SU-DHL-6 (cell line): ENCODE measurements around the gene ENO1.

ENCODE experiments used
- H2AFZ ChIP-seq: fragments of 200-600 bp; sonication (generic); 2 replicates; pipeline ENCODE4 v1.6.1; 2014; ENCODE audit warnings: low read depth, mild to moderate bottlenecking, moderate library complexity, mixed read lengths, antibody characterized with exemption, low read length; ENCODE audit not compliant: severe bottlenecking
- H3F3A ChIP-seq: fragments of 200-600 bp; shearing (Covaris generic); 2 replicates; pipeline ENCODE4 v1.6.0; 2016; ENCODE audit warnings: antibody characterized with exemption, mild to moderate bottlenecking; ENCODE audit not compliant: insufficient read depth
- H3K27ac ChIP-seq: fragments of 200-600 bp; sonication (generic); 2 replicates; pipeline ENCODE4 v1.5.1; 2016; ENCODE audit warnings: low read depth, mild to moderate bottlenecking, low read length, moderate library complexity, mixed read lengths
- H3K27me3 ChIP-seq: fragments of 200-600 bp; sonication (generic), shearing (Covaris generic); 2 replicates; pipeline ENCODE4 v1.6.0; 2014; ENCODE audit warnings: mild to moderate bottlenecking, low read length
- H3K36me3 ChIP-seq: fragments of 200-600 bp; sonication (generic); 2 replicates; pipeline ENCODE4 v1.6.1; 2014; ENCODE audit warnings: mild to moderate bottlenecking, low read length, mixed read lengths
- H3K4me2 ChIP-seq: fragments of 300-600, 200-600 bp; shearing (Covaris generic), sonication (generic); 2 replicates; pipeline ENCODE4 v1.6.0; 2014; ENCODE audit warnings: low read length, low read depth, mild to moderate bottlenecking; ENCODE audit not compliant: poor library complexity, severe bottlenecking
- H3K4me3 ChIP-seq: fragments of 200-600 bp; sonication (generic); 2 replicates; pipeline ENCODE4 v1.5.1; 2014; ENCODE audit warnings: antibody characterized with exemption, low read length, mild to moderate bottlenecking, mixed read lengths; ENCODE audit not compliant: insufficient read depth, poor library complexity, severe bottlenecking
- H3K79me2 ChIP-seq: fragments of 200-600 bp; sonication (generic); 2 replicates; pipeline ENCODE4 v1.6.1; 2014; ENCODE audit warnings: mild to moderate bottlenecking, low read length, moderate library complexity; ENCODE audit not compliant: insufficient read depth
- H3K9ac ChIP-seq: fragments of 200-600 bp; sonication (generic); 2 replicates; pipeline ENCODE4 v1.7.0; 2014; ENCODE audit warnings: mild to moderate bottlenecking, low read length
- H3K9me2 ChIP-seq: fragments of 200-600 bp; sonication (generic); replicated peaks from 2 replicates; pipeline ENCODE4 v1.6.1; 2014; ENCODE audit warnings: low read length; ENCODE audit not compliant: insufficient read depth
- H3K9me3 ChIP-seq: fragments of 200-600 bp; sonication (generic); 2 replicates; pipeline ENCODE4 v1.6.1; 2014; ENCODE audit warnings: low read length, mixed read lengths; ENCODE audit not compliant: insufficient read depth
- H4K20me1 ChIP-seq: fragments of 200-600 bp; sonication (generic); 2 replicates; pipeline ENCODE4 v1.6.1; 2014; ENCODE audit warnings: low read depth, mild to moderate bottlenecking, antibody characterized with exemption, low read length, moderate library complexity, mixed read lengths
- EZH2phosphoT487 ChIP-seq: fragments of 200-600 bp; sonication (generic), shearing (Covaris generic); conservative IDR thresholded peaks from 2 replicates; pipeline ENCODE4 v1.6.1; 2018; ENCODE audit warnings: mild to moderate bottlenecking, antibody characterized with exemption, low read length, moderate library complexity, mixed read lengths
- TF ChIP-seq, protein P1 (sequence below): fragments of 200-600 bp; sonication (generic); IDR thresholded peaks from one replicate; pipeline ENCODE4 v1.5.1; 2017; ENCODE audit warnings: antibody characterized with exemption, mild to moderate bottlenecking, low read length, moderate library complexity; ENCODE audit not compliant: insufficient read depth, poor library complexity, severe bottlenecking

The ENO1 gene

DNA sequence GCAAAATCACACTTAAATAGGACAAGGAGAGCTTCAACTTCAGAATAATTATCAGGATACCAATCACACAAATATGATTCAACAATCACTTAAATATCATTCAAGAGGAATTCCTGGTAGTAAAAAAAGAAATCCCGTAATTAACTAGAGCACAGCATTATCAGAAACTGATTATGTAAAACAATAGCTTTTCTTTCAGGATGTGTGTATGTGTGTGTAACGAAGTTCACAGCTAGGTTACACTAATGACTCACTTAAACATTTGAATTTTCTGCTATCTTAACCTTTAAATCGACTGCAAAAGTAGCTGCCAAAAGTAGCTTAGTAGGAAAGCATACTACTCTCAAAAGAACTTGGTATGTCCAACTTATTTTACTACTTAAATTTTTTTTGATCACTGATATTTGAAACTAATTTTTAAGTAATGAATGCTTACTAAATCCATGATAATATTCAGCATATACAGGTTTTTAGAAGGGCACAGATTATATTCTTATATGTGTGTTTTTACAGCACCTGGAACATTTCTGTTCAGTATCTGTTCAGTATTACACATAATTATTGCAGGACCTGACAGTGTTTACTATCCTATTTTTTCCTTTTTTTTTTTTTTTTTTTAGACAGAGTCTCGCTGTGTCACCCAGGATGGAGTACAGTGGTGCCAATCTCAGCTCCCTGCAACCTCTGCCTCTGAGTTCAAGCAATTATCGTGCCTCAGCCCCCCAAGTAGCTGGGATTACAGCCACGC lies 65.3 kb downstream of the ENO1 start:
- Histone ChIP-seq H3K4me2 (no peak overlapping the region), H3K4me3 (no peak overlapping the region), H3K79me2 (no peaks in the 10 kb centered on the region; the same call in 1 of the 2 replicates), H3K27ac (no peak overlapping the region), H3F3A (peaks cover 3% of the 10 kb centered on the region; the same call in 1 of the 2 replicates), H3K9ac (no peak overlapping the region), H3K9me2 (no peaks in the 10 kb centered on the region), H3K9me3 (no peaks in the 10 kb centered on the region), H4K20me1 (peaks cover 16% of the 10 kb centered on the region), H2AFZ (no peak overlapping the region), H3K27me3 (no peaks in the 10 kb centered on the region), H3K36me3 (no peaks in the 10 kb centered on the region)
- TF ChIP-seq, protein P1, sequence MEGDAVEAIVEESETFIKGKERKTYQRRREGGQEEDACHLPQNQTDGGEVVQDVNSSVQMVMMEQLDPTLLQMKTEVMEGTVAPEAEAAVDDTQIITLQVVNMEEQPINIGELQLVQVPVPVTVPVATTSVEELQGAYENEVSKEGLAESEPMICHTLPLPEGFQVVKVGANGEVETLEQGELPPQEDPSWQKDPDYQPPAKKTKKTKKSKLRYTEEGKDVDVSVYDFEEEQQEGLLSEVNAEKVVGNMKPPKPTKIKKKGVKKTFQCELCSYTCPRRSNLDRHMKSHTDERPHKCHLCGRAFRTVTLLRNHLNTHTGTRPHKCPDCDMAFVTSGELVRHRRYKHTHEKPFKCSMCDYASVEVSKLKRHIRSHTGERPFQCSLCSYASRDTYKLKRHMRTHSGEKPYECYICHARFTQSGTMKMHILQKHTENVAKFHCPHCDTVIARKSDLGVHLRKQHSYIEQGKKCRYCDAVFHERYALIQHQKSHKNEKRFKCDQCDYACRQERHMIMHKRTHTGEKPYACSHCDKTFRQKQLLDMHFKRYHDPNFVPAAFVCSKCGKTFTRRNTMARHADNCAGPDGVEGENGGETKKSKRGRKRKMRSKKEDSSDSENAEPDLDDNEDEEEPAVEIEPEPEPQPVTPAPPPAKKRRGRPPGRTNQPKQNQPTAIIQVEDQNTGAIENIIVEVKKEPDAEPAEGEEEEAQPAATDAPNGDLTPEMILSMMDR, result no peak
- TF ChIP-seq EZH2phosphoT487, result no peak

DNA sequence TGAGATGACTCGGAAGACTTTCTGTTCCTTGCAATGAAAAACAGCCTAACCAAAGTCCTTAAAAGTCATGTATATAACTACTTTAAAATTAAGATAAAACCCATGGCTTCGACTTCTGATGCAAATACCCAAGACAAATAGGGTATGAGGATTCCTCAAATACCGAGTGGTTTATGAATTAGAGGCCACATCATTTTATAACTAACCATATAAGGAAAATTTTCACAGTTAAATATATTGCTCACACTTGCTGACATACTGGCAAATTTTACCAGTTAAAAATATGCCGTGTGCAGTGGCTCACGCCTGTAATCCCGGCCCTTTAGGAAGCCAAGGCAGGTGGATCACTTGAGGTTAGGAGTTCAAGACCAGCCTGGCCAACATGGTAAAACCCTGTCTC lies 66.4 kb downstream of the ENO1 start:
- H3K27ac ChIP-seq, result no peak overlapping the region
- no peak overlapping the region for H3K4me3 ChIP-seq
- no peaks in the 10 kb centered on the region for H3K9me2 ChIP-seq
- no peak overlapping the region for H2AFZ ChIP-seq
- no peaks in the 10 kb centered on the region for H3K27me3 ChIP-seq
- H3K9me3 ChIP-seq, result no peaks in the 10 kb centered on the region
- H3F3A ChIP-seq, result no peaks in the 10 kb centered on the region
- peaks cover 18% of the 10 kb centered on the region for H4K20me1 ChIP-seq
- no peak overlapping the region for H3K9ac ChIP-seq
- TF ChIP-seq, protein P1, result no peak
- no peak for TF ChIP-seq EZH2phosphoT487
- no peaks in the 10 kb centered on the region for H3K36me3 ChIP-seq
- no peak overlapping the region for H3K4me2 ChIP-seq
- H3K79me2 ChIP-seq, result no peaks in the 10 kb centered on the region; the same call in 1 of the 2 replicates
